Transverse colon (tissue), 3 donors: ENCODE measurements around the gene SRSF2.

Source experiments
- EP300 ChIP-seq: sonication (generic); formaldehyde crosslinking; IDR thresholded peaks from one replicate; pipeline ENCODE4 v1.6.1; 2017; ENCODE audit warnings: antibody characterized with exemption, low read depth
- POLR2A ChIP-seq: fragments of 450-650 bp; IDR thresholded peaks from one replicate; pipeline ENCODE4 v1.6.1; 2016; ENCODE audit warnings: antibody characterized with exemption, mild to moderate bottlenecking, moderate library complexity
- POLR2AphosphoS5 ChIP-seq, 3 donors: sonication (generic); formaldehyde crosslinking; IDR thresholded peaks; one replicate each; pipeline ENCODE4 v1.6.1; 2016; ENCODE audit warnings: antibody characterized with exemption in 3 of 3

- TF ChIP-seq POLR2AphosphoS5 (IDR thresholded peaks at IDR 0.05) (peak; percentile 17 to 65 (median 36)), POLR2A (no peak), EP300 (no peak)
These were observed 36.3 kb downstream of the SRSF2 start for GRCh38 chr17:76700617-76701470.
